GM04504 (cell line): ENCODE results near the gene KIF9.
"Not testable (repeated sequence)": the region's sequence is repeated elsewhere in the genome, so short reads cannot be mapped to it uniquely, and the experiment has no call there.

Source experiments
- DNase-seq: peaks from one replicate; pipeline ENCODE4 v3.0.0-alpha.2; 2012; ENCODE audit warnings: low read depth

Gene KIF9

DNA sequence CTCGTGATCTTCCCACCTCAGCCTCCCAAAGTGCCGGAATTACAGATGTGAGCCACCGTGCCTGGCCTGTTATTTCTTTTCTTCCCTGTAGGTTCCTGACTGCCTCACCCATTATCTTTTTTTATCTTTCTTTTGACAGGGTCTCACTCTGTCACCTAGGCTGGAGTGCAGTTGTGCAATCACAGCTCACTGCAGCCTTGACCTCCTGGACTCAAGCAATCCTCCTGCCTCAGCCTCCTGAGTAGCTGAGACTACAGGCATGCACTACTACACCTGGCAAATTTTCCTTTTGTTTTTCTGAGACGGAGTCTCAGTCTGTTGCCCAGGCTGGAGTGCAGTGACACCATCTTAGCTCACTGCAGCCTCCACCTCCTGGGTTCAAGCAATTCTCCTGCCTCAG lies 100.9 kb downstream of the KIF9 start:
- not testable (repeated sequence) for DNase-seq

DNA sequence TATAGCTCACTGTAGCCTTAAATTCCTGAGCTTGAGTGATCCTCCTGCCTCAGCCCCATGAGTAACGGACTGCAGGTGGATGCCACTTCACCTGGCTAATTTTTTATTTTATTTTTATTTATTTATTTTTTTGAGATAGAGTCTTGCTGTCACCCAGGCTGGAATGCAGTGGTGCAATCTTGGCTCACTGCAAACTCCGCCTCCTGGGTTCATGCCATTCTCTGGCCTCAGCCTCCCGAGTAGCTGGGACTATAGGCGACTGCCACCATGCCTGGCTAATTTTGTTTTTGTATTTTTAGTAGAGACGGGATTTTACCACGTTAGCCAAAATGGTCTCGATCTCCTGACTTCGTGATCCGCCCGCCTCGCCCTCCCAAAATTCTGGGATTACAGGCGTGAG lies 102.6 kb downstream of the KIF9 start:
- DNase-seq, result not testable (repeated sequence)
